OCI-LY3 (cell line): ENCODE results near the gene GRK1.

ENCODE experiments used
- H2AFZ ChIP-seq: fragments of 200-600, 300-600 bp; shearing (Covaris generic); 2 replicates; pipeline ENCODE4 v1.6.0; 2014; ENCODE audit warnings: antibody characterized with exemption, low read depth, low read length
- H3K27ac ChIP-seq: fragments of 200-600, 300-600 bp; sonication (generic); 2 replicates; pipeline ENCODE4 v1.5.1; 2014; ENCODE audit warnings: mild to moderate bottlenecking, low read length, moderate library complexity, mixed read lengths
- H3K27me3 ChIP-seq: fragments of 200-600, 300-600 bp; sonication (generic); 2 replicates; pipeline ENCODE4 v1.6.1; 2014; ENCODE audit warnings: low read depth, low read length, mixed read lengths
- H3K36me3 ChIP-seq: fragments of 200-600, 300-600 bp; sonication (generic); replicated peaks from 2 replicates; pipeline ENCODE3; 2014; ENCODE audit warnings: low read depth, low read length, mixed read lengths
- H3K4me1 ChIP-seq: fragments of 300-600, 200-600 bp; sonication (generic); 2 replicates; pipeline ENCODE4 v1.6.1; 2014; ENCODE audit warnings: low read length, mixed read lengths
- H3K4me2 ChIP-seq: fragments of 200-600, 300-600 bp; sonication (generic); 2 replicates; pipeline ENCODE4 v1.6.1; 2014; ENCODE audit warnings: low read length, mixed read lengths
- H3K4me3 ChIP-seq: fragments of 300-600, 200-600 bp; sonication (generic); 2 replicates; pipeline ENCODE4 v1.5.1; 2014; ENCODE audit warnings: antibody characterized with exemption, mild to moderate bottlenecking, low read length, moderate library complexity
- H3K79me2 ChIP-seq: fragments of 300-600, 200-600 bp; shearing (Covaris generic); 2 replicates; pipeline ENCODE4 v1.6.1; 2014; ENCODE audit warnings: mild to moderate bottlenecking, low read length, mixed read lengths
- H3K9ac ChIP-seq: fragments of 300-600, 200-600 bp; shearing (Covaris generic); 2 replicates; pipeline ENCODE4 v1.6.0; 2014; ENCODE audit warnings: mild to moderate bottlenecking, low read length, moderate library complexity
- H3K9me3 ChIP-seq: fragments of 200-600, 300-600 bp; shearing (Covaris generic); 2 replicates; pipeline ENCODE4 v1.6.1; 2014; ENCODE audit warnings: low read length, mixed read lengths; ENCODE audit not compliant: insufficient read depth
- H4K20me1 ChIP-seq: fragments of 200-600, 300-600 bp; sonication (generic); 2 replicates; pipeline ENCODE4 v1.6.1; 2016; ENCODE audit warnings: low read length, mixed read lengths; ENCODE audit not compliant: insufficient read depth
- EZH2phosphoT487 ChIP-seq: fragments of 200-600 bp; shearing (Covaris generic); IDR thresholded peaks from 2 replicates; pipeline ENCODE4 v1.6.1; 2018; ENCODE audit warnings: antibody characterized with exemption, mixed run types, low read depth
- TF ChIP-seq, protein P1 (sequence below): fragments of 200-600, 300-600 bp; sonication (generic); IDR thresholded peaks from 2 replicates; pipeline ENCODE4 v1.5.1; 2014; ENCODE audit warnings: antibody characterized with exemption, low read length, low read depth

The GRK1 gene

GRCh38 chr13:113746143-113746525 lies 79.1 kb downstream of the GRK1 start:
- Histone ChIP-seq H3K9me3 (no peaks in the 10 kb centered on the region; the same call in 1 of the 2 replicates), H3K4me1 (no peaks in the 10 kb centered on the region), H3K4me3 (no peak overlapping the region), H4K20me1 (no peaks in the 10 kb centered on the region), H3K79me2 (no peaks in the 10 kb centered on the region), H3K36me3 (no peaks in the 10 kb centered on the region), H3K27me3 (no peaks in the 10 kb centered on the region), H3K27ac (no peak overlapping the region), H3K4me2 (no peak overlapping the region), H3K9ac (no peak overlapping the region), H2AFZ (no peak overlapping the region)
- TF ChIP-seq EZH2phosphoT487 = no peak
- TF ChIP-seq, protein P1, sequence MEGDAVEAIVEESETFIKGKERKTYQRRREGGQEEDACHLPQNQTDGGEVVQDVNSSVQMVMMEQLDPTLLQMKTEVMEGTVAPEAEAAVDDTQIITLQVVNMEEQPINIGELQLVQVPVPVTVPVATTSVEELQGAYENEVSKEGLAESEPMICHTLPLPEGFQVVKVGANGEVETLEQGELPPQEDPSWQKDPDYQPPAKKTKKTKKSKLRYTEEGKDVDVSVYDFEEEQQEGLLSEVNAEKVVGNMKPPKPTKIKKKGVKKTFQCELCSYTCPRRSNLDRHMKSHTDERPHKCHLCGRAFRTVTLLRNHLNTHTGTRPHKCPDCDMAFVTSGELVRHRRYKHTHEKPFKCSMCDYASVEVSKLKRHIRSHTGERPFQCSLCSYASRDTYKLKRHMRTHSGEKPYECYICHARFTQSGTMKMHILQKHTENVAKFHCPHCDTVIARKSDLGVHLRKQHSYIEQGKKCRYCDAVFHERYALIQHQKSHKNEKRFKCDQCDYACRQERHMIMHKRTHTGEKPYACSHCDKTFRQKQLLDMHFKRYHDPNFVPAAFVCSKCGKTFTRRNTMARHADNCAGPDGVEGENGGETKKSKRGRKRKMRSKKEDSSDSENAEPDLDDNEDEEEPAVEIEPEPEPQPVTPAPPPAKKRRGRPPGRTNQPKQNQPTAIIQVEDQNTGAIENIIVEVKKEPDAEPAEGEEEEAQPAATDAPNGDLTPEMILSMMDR = no peak

- H3K9me3 ChIP-seq = no peaks in the 10 kb centered on the region; the same call in 1 of the 2 replicates
- no peak overlapping the region for H3K4me3 ChIP-seq
- no peaks in the 10 kb centered on the region for H4K20me1 ChIP-seq
- no peak overlapping the region for H3K27ac ChIP-seq
- no peak overlapping the region for H3K4me2 ChIP-seq
- TF ChIP-seq, protein P1 = no peak
- TF ChIP-seq EZH2phosphoT487 = no peak
- H3K36me3 ChIP-seq = no peaks in the 10 kb centered on the region
- H2AFZ ChIP-seq = no peak overlapping the region
- H3K4me1 ChIP-seq = no peaks in the 10 kb centered on the region
- H3K9ac ChIP-seq = no peak overlapping the region
- no peaks in the 10 kb centered on the region for H3K27me3 ChIP-seq
- H3K79me2 ChIP-seq = no peaks in the 10 kb centered on the region
These were observed 79.7 kb downstream of the GRK1 start for GRCh38 chr13:113746671-113747070.

DNA sequence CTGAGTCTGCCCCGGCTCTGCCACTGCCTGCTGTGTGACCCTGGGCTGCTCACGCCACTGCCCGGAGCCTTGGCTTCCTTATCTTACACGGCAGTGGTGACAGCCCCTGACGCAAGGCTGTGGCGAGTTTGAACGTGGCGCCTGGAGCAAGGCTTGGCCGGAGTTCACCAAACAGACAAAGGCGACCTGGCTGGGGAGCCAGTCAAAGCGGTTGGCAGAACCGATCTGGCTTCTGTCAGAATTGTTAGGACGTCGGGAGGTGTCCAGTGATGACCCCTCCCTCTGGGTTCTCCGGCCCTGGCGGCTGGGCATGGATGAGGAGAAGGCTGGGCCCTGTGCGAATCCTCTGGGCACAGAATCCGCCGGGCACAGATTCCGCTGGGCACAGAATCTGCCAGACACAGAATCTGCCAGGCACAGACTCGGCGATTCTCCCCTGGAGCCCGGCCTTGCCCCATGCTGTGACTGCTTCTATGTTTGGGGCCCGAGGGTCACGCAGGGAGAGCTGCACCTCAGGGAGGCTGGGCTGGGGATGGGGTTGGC lies 80.3 kb downstream of the GRK1 start:
- no peak overlapping the region for H3K9ac ChIP-seq
- H3K4me1 ChIP-seq = no peaks in the 10 kb centered on the region
- H2AFZ ChIP-seq = no peak overlapping the region
- no peak overlapping the region for H3K27ac ChIP-seq
- no peaks in the 10 kb centered on the region; the same call in 1 of the 2 replicates for H3K9me3 ChIP-seq
- TF ChIP-seq, protein P1 = no peak
- no peak for TF ChIP-seq EZH2phosphoT487
- H3K27me3 ChIP-seq = no peaks in the 10 kb centered on the region
- no peak overlapping the region for H3K4me2 ChIP-seq
- no peaks in the 10 kb centered on the region for H3K79me2 ChIP-seq
- H3K36me3 ChIP-seq = no peaks in the 10 kb centered on the region
- H3K4me3 ChIP-seq = no peak overlapping the region
- no peaks in the 10 kb centered on the region for H4K20me1 ChIP-seq

- no peaks in the 10 kb centered on the region; the same call in 1 of the 2 replicates for H3K9me3 ChIP-seq
- H4K20me1 ChIP-seq = no peaks in the 10 kb centered on the region
- H3K4me1 ChIP-seq = no peaks in the 10 kb centered on the region
- H3K27ac ChIP-seq = no peak overlapping the region
- H3K27me3 ChIP-seq = no peaks in the 10 kb centered on the region
- no peak overlapping the region for H3K9ac ChIP-seq
- H3K4me3 ChIP-seq = no peak overlapping the region
- no peak overlapping the region for H2AFZ ChIP-seq
- H3K4me2 ChIP-seq = no peak overlapping the region
- H3K36me3 ChIP-seq = no peaks in the 10 kb centered on the region
- no peaks in the 10 kb centered on the region for H3K79me2 ChIP-seq
- TF ChIP-seq EZH2phosphoT487 = no peak
- TF ChIP-seq, protein P1 = no peak
These were observed 81.3 kb downstream of the GRK1 start for GRCh38 chr13:113748101-113748861.
